IPS-18a (cell line): Measurements from ENCODE around the gene FAM43B.

Experiments used
- H3K27ac ChIP-seq: one replicate; pipeline ENCODE4 v1.5.1; 2013; ENCODE audit warnings: low read length
- H3K27me3 ChIP-seq: one replicate; pipeline ENCODE4 v1.6.1; 2013; ENCODE audit warnings: mild to moderate bottlenecking, low read length; ENCODE audit not compliant: control insufficient read depth, insufficient read depth
- H3K36me3 ChIP-seq: one replicate; pipeline ENCODE4 v1.6.1; 2013; ENCODE audit warnings: low read depth, low read length; ENCODE audit not compliant: control insufficient read depth
- H3K4me1 ChIP-seq: one replicate; pipeline ENCODE4 v1.6.1; 2013; ENCODE audit warnings: low read depth, low read length; ENCODE audit not compliant: control insufficient read depth
- H3K4me3 ChIP-seq: one replicate; pipeline ENCODE4 v1.5.1; 2013; ENCODE audit warnings: low read length
- H3K9ac ChIP-seq: one replicate; pipeline ENCODE4 v1.6.1; 2013; ENCODE audit warnings: mild to moderate bottlenecking, low read length, moderate library complexity
- H3K9me3 ChIP-seq: one replicate; pipeline ENCODE4 v1.6.1; 2013; ENCODE audit warnings: low read depth, low read length; ENCODE audit not compliant: control insufficient read depth

FAM43B gene

DNA sequence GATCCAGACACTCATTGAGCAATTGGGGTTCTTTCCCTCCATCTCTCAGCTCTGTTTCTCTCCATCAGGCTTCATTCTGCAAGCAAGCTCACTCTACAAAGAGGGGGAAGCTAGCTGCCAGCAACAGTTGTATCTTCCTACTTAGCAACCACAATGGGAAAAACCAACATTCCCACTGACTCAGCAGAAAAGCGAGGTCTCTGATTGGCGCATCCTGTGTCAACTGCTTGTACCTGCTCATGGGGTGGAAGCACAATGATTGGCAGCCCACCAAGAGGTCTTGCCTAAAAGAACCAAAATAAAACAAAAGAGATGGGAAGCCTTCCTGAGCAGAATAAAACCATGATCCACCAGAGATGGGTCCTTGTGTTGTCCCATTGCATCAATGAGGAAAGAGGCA, 32.5 kb downstream of the FAM43B start:
- H3K36me3 ChIP-seq: no peaks in the 10 kb centered on the region
- H3K27ac ChIP-seq: no peak overlapping the region
- H3K9me3 ChIP-seq: no peaks in the 10 kb centered on the region
- H3K9ac ChIP-seq: no peak overlapping the region
- peaks cover 10% of the 10 kb centered on the region for H3K4me1 ChIP-seq
- H3K27me3 ChIP-seq: no peaks in the 10 kb centered on the region
- H3K4me3 ChIP-seq: no peak overlapping the region

DNA sequence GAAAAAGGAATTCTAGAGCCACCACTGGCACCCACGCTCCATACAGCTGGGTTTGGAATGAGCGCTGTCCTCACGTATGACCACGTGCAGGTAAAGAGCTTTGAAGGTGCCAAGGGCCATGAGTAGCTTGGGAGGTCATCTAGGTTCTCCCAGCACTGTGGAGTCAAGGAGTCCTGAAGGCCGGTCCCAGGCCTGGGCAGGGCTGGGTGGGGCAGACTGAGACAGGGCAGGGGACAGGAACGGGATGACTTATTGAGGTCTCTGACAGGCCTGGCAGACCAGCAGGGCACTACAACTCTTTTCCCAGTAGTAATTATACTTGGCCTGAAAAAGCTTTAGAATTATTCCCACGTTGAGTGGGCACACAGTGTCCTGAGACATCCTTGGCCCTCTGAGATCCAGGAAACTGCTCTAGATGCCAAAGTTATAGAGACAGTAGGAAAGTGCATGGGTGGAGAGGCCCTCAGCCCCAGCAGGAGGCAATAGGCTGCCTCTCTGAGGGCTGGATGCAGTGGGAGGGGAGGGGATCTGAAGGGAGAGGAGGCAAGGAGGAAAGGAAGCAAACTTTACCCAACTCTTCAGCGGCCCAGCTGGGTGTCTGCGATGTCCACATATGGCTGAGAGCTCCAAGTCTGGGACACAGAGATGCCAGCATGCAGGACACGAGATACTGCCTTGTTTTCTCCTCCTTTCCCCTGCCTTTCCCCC, 34.7 kb downstream of the FAM43B start:
- Histone ChIP-seq H3K4me3 (no peak overlapping the region), H3K9ac (no peak overlapping the region), H3K9me3 (no peaks in the 10 kb centered on the region)

DNA sequence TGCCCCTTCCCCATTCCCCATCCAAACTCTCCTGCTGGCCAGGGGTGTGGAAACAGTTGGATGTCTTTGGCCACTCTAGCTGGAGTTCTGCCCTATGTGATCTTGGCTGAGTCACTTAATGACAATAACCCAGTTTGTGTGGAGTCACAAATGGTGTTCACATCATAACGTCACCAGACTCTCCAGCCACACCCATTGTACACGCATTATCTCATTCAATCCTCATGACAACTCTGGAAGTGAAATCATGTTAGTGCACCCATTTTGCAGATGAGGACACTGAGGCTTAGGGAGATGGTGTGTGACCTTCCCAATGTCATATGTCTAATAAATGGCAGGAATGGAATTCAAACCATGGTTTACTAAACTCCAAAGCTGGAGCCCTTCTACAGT, 35.3 kb downstream of the FAM43B start:
- Histone ChIP-seq H3K4me3 (no peak overlapping the region), H3K4me1 (peaks cover 15% of the 10 kb centered on the region), H3K27ac (no peak overlapping the region), H3K9me3 (no peaks in the 10 kb centered on the region), H3K36me3 (no peaks in the 10 kb centered on the region), H3K27me3 (peaks cover 4% of the 10 kb centered on the region), H3K9ac (no peak overlapping the region)

More for the DNA sequence above, 34.7 kb downstream of the FAM43B start:
- Histone ChIP-seq H3K27me3 (peaks cover 4% of the 10 kb centered on the region), H3K36me3 (no peaks in the 10 kb centered on the region), H3K27ac (no peak overlapping the region), H3K4me1 (peaks cover 15% of the 10 kb centered on the region)

DNA sequence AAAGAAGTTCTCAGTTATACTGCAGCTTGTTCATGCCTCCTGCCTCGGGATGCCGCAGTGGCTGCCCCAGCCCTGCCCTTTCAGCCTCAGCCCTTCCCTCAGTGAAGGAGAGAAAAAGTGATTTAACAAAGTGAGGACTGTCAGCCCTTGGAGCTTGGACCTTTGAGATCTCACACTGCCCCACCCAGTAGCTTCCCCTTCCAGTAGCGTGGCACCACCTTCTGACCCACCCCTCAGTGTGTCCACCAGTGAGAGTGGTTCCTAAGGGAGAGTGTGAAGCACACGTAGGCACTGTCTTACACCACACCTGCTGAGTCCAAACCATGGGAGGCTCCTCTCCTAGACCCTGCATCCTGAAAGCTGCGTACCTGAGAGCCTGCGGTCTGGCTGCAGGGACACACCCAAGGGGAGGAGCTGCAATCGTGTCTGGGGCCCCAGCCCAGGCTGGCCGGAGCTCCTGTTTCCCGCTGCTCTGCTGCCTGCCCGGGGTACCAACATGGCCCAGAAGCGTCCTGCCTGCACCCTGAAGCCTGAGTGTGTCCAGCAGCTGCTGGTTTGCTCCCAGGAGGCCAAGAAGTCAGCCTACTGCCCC, 36.4 kb downstream of the FAM43B start, which contains the start of gene CDA:
TSS of gene CDA (plus strand) at position 464 of the 592 bp plus-strand sequence. CDS start at position 497, 33 bp downstream.
- Histone ChIP-seq H3K4me1 (peaks cover 15% of the 10 kb centered on the region), H3K27me3 (peaks cover 4% of the 10 kb centered on the region), H3K9me3 (no peaks in the 10 kb centered on the region), H3K4me3 (no peak within 1 kb of the TSS), H3K27ac (no peak within 1 kb of the TSS), H3K36me3 (no peaks in the 10 kb centered on the region), H3K9ac (no peak within 1 kb of the TSS)

DNA sequence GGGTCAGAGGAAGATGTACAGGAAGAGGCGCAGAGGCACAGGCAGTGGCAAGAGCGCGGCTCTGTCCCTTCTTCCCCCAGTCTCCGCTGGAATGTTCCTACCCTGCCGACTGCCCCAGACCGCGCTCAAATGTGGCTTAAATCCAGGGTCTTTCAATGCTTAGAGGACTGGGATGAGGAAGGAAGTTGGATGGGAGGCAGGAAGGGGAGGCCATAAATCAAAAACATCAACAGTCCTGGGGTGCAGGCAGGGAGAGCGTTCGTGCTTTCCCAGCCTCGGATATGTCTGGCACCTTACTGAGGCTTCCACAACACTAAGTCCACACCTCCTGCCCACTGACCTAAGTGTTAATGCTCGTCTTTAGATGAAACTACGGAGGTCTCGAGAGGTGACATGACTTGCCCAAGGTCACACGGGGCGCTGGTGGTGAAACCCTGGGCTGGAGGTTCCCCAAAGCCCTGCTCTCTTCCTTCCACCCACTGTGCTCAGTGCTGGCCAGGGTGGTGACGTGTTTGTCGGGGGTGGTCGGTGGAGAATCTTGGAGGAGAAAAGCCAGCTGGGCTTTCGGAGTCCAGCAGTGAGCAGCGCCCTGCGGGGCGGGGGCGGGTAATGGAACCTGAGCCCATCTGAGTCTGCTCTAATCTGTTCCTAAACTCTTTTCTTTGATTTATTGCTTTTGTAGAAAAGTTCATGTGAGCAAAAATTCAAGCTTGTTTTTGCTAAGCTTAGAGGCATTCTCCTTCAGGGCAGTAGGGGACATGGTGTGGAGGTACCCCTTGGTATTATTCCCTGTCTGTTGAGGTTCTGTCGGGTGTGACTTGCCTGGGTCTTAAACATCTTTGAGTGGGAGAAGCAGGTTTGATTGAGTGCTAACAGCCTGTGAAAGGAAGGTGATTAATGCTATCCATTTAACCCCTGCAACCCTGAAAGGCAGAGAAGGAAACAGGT, 37.2 kb downstream of the FAM43B start:
- H3K4me1 ChIP-seq: peaks cover 15% of the 10 kb centered on the region
- H3K27me3 ChIP-seq: peaks cover 4% of the 10 kb centered on the region
- no peak overlapping the region for H3K27ac ChIP-seq
- H3K4me3 ChIP-seq: no peak overlapping the region
- H3K9ac ChIP-seq: no peak overlapping the region
- no peaks in the 10 kb centered on the region for H3K36me3 ChIP-seq
- no peaks in the 10 kb centered on the region for H3K9me3 ChIP-seq

DNA sequence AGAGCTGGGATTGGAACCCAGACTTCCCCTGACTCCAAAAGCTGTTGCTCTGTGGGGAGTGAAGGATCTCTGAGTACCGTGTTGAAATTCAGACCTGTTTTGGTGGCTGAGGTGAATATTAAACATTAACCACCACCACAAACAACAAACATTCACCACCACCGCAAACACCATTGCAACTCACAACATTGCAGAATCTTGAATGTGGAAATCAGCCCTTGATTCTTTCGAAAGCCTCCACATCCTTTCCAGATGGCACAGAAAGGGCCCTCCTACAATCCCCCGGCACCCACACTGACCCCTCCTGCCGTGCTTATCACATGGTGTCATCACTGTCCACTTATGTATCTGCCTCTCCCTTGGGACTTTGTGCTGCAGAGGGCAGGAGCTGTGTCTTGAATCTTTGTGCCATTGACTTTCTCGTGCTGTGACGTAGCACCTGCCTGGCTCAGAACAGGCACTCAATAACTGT, 38.0 kb downstream of the FAM43B start:
- Histone ChIP-seq H3K4me3 (no peak overlapping the region), H3K9me3 (no peaks in the 10 kb centered on the region), H3K4me1 (peaks cover 15% of the 10 kb centered on the region), H3K36me3 (no peaks in the 10 kb centered on the region), H3K27me3 (peaks cover 4% of the 10 kb centered on the region), H3K27ac (no peak overlapping the region), H3K9ac (no peak overlapping the region)

DNA sequence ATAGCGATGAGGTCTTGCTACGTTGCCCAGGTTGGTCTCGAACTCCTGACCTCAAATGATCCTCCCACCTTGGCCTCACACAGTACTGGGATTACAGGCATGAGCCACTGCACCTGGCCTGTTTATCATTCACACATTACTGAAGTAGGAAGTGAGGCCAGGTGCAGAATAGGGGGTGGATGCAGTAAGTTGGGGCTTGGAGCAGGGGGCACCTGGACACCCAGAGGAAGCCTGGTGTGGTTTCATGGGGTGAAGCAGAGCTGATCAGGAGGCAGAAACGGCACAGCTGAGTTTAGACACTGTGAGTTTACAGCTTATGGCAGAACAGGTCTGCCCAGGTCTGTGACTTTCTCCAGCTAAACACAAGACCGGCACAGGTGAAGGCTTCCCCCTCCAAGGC, 41.4 kb downstream of the FAM43B start:
- Histone ChIP-seq H3K27ac (no peak overlapping the region), H3K27me3 (peaks cover 4% of the 10 kb centered on the region), H3K9ac (no peak overlapping the region), H3K9me3 (no peaks in the 10 kb centered on the region), H3K4me3 (no peak overlapping the region), H3K36me3 (no peaks in the 10 kb centered on the region), H3K4me1 (peaks cover 15% of the 10 kb centered on the region)

DNA sequence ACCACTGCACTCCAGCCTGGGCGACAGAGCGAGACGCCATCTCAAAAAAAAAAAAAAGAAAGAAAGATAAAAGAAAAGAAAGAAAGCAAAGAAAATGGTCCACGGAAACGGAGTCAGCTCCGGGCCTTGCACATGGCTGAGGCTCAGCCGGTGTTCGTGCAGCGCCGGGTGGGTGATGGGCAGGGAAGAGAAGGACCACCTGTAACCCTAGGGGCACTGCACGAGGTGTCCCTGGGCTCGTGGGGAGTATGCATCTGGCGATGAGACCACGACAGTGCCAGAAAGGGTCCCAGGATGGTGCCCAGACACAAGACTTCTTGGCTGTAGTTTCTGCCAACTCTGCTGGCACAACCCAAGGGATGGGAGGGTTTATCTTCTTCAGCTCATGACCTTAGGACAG, 42.4 kb downstream of the FAM43B start:
- Histone ChIP-seq H3K27me3 (peaks cover 4% of the 10 kb centered on the region), H3K4me1 (peaks cover 6% of the 10 kb centered on the region), H3K9me3 (no peaks in the 10 kb centered on the region), H3K4me3 (no peak overlapping the region), H3K27ac (no peak overlapping the region), H3K36me3 (no peaks in the 10 kb centered on the region), H3K9ac (no peak overlapping the region)

DNA sequence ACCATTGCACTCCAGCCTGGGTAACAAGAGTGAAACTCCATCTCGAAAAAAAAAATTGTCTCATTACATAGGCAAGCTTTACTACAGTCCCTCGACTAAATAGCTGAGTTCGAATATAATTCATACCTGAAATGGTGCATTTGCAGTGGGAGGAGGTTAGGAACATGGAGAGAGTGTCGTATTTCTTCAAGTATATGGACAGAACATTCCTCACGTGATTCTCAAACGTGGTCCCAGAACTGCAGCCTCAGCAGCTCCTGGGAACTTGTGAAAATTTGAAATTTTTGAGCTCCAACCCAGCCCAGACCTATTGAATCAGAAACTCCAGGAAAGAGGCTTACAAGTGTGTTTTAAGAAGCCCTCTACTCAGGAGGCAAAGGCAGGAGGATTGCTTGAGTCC, 43.7 kb downstream of the FAM43B start:
- no peak overlapping the region for H3K9ac ChIP-seq
- no peaks in the 10 kb centered on the region for H3K9me3 ChIP-seq
- H3K27ac ChIP-seq: no peak overlapping the region
- no peaks in the 10 kb centered on the region for H3K36me3 ChIP-seq
- no peak overlapping the region for H3K4me3 ChIP-seq
- no peaks in the 10 kb centered on the region for H3K4me1 ChIP-seq
- H3K27me3 ChIP-seq: no peaks in the 10 kb centered on the region

DNA sequence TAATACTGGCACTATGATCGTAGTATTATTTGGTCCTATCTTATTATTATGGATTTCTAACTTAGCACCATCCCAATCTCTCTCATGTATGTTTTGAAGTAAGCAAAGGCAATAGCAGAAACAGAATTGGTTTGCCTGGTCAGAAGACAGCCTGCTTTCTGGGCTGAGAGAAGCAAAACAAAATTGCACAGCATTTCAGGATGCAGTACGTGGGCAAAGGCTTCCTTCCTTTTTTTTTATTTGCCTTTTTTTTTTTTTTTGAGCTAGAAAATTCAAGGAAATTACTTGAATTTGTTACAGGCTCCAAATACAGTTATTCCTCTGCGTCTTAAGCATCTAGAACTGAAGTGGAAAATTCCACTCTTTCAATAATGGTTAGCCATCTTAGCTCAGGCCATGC, 45.3 kb downstream of the FAM43B start:
- no peak overlapping the region for H3K9ac ChIP-seq
- H3K27ac ChIP-seq: no peak overlapping the region
- H3K36me3 ChIP-seq: no peaks in the 10 kb centered on the region
- H3K9me3 ChIP-seq: no peaks in the 10 kb centered on the region
- H3K27me3 ChIP-seq: no peaks in the 10 kb centered on the region
- H3K4me1 ChIP-seq: no peaks in the 10 kb centered on the region
- no peak overlapping the region for H3K4me3 ChIP-seq

DNA sequence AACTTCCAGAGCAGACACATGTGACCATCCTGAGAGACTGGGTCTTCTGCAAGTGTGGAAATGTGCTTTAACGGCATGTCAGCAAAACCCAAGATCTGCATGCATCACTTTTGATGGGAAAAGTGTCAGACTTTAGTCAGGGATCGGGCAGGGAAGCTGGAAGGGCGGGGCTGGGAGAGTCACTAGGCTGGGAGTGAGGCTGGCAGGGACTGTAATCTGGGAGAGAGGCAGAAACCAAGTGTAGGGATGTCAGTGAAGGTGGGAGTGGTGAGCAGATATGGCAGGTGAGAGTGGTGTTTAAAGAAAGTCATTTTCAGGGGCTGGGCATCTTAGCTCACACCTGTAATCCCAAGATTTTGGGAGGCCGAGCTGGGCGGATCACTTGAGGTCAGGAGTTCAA, 47.8 kb downstream of the FAM43B start:
- Histone ChIP-seq H3K27me3 (no peaks in the 10 kb centered on the region), H3K9ac (no peak overlapping the region), H3K27ac (no peak overlapping the region), H3K9me3 (no peaks in the 10 kb centered on the region), H3K36me3 (no peaks in the 10 kb centered on the region), H3K4me3 (no peak overlapping the region), H3K4me1 (no peaks in the 10 kb centered on the region)
